DOHH2 (cell line): Measurements from ENCODE around the gene GALNT15.

Source experiments
- H3F3A ChIP-seq: fragments of 200-600 bp; sonication (generic), shearing (Covaris generic); 2 replicates; pipeline ENCODE4 v1.6.0; 2016; ENCODE audit warnings: antibody characterized with exemption, mild to moderate bottlenecking; ENCODE audit not compliant: control insufficient read depth, insufficient read depth
- H3K27ac ChIP-seq: fragments of 200-600 bp; sonication (generic); 2 replicates; pipeline ENCODE4 v1.5.1; 2014; ENCODE audit warnings: low read depth, mild to moderate bottlenecking, low read length, moderate library complexity
- H3K27me3 ChIP-seq: fragments of 200-600 bp; sonication (generic); 2 replicates; pipeline ENCODE4 v1.6.1; 2014; ENCODE audit warnings: mild to moderate bottlenecking, low read length, mixed read lengths; ENCODE audit not compliant: control insufficient read depth
- H3K36me3 ChIP-seq: fragments of 200-600 bp; sonication (generic); 2 replicates; pipeline ENCODE4 v1.6.1; 2014; ENCODE audit warnings: mild to moderate bottlenecking, low read length, moderate library complexity, mixed read lengths; ENCODE audit not compliant: control insufficient read depth
- H3K4me1 ChIP-seq: fragments of 200-600 bp; sonication (generic); 2 replicates; pipeline ENCODE4 v1.6.1; 2014; ENCODE audit warnings: mild to moderate bottlenecking, low read length, mixed read lengths; ENCODE audit not compliant: control insufficient read depth
- H3K4me2 ChIP-seq: fragments of 200-600 bp; sonication (generic); 2 replicates; pipeline ENCODE4 v1.6.0; 2014; ENCODE audit warnings: mild to moderate bottlenecking, low read length, moderate library complexity
- H3K4me3 ChIP-seq: fragments of 200-600 bp; sonication (generic); 2 replicates; pipeline ENCODE4 v1.5.1; 2014; ENCODE audit warnings: mild to moderate bottlenecking, low read length, mixed read lengths
- H3K79me2 ChIP-seq: fragments of 200-600 bp; sonication (generic); 2 replicates; pipeline ENCODE4 v1.6.1; 2014; ENCODE audit warnings: mild to moderate bottlenecking, low read length, mixed read lengths; ENCODE audit not compliant: control insufficient read depth
- H3K9me2 ChIP-seq: fragments of 200-600 bp; sonication (generic); replicated peaks from 2 replicates; pipeline ENCODE4 v1.6.1; 2014; ENCODE audit warnings: mild to moderate bottlenecking, low read length, mixed read lengths; ENCODE audit not compliant: control insufficient read depth
- H3K9me3 ChIP-seq: fragments of 200-600 bp; sonication (generic); 2 replicates; pipeline ENCODE4 v1.6.1; 2014; ENCODE audit warnings: antibody characterized with exemption, low read length, mixed read lengths; ENCODE audit not compliant: control insufficient read depth, insufficient read depth
- H4K20me1 ChIP-seq: fragments of 200-600 bp; sonication (generic); 2 replicates; pipeline ENCODE4 v1.6.0; 2014; ENCODE audit warnings: low read depth, mild to moderate bottlenecking, antibody characterized with exemption, low read length, moderate library complexity; ENCODE audit not compliant: control insufficient read depth, insufficient read depth
- EZH2phosphoT487 ChIP-seq: fragments of 200-600 bp; sonication (generic); IDR thresholded peaks from 2 replicates; pipeline ENCODE4 v1.6.1; 2017; ENCODE audit warnings: borderline replicate concordance, mild to moderate bottlenecking, antibody characterized with exemption, low read length, moderate library complexity, mixed read lengths
- TF ChIP-seq, protein P1 (sequence below): fragments of 200-600 bp; sonication (generic); IDR thresholded peaks from one replicate; pipeline ENCODE4 v1.5.1; 2014; ENCODE audit warnings: antibody characterized with exemption, mild to moderate bottlenecking, low read depth, low read length; ENCODE audit not compliant: poor library complexity, severe bottlenecking

GALNT15 gene

DNA sequence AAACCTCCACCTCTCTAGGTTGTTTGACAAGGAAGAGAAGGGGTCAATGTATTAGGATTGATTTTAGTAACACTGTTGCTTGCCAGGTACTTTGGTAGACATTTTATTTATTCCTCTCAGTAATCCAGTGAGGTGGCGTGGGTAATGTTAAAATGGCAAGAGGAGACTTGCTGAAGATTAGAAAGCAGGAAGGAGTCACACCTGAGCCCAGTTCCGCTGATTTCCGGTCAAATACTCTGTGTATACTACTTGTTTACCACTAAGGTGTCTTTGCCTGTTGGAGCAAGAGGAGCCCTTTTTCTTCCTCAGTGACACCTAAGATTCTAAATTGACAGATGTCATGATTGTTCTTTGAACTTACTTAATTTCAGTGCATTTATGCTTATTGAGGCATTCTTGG, 92.2 kb downstream of the GALNT15 start:
- no peaks in the 10 kb centered on the region for H3K9me2 ChIP-seq
- peaks cover 35% of the 10 kb centered on the region for H3K4me1 ChIP-seq
- H3K27me3 ChIP-seq: no peaks in the 10 kb centered on the region
- H3K27ac ChIP-seq: no peak overlapping the region
- H3K36me3 ChIP-seq: peaks cover 33% of the 10 kb centered on the region
- H3K79me2 ChIP-seq: peaks cover 68% of the 10 kb centered on the region
- TF ChIP-seq, protein P1, sequence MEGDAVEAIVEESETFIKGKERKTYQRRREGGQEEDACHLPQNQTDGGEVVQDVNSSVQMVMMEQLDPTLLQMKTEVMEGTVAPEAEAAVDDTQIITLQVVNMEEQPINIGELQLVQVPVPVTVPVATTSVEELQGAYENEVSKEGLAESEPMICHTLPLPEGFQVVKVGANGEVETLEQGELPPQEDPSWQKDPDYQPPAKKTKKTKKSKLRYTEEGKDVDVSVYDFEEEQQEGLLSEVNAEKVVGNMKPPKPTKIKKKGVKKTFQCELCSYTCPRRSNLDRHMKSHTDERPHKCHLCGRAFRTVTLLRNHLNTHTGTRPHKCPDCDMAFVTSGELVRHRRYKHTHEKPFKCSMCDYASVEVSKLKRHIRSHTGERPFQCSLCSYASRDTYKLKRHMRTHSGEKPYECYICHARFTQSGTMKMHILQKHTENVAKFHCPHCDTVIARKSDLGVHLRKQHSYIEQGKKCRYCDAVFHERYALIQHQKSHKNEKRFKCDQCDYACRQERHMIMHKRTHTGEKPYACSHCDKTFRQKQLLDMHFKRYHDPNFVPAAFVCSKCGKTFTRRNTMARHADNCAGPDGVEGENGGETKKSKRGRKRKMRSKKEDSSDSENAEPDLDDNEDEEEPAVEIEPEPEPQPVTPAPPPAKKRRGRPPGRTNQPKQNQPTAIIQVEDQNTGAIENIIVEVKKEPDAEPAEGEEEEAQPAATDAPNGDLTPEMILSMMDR: no peak
- peak overlapping the region; percentile 94 for H3K4me3 ChIP-seq
- H4K20me1 ChIP-seq: no peaks in the 10 kb centered on the region
- H3K9me3 ChIP-seq: no peaks in the 10 kb centered on the region
- H3K4me2 ChIP-seq: peak overlapping the region; percentile 74
- no peaks in the 10 kb centered on the region for H3F3A ChIP-seq

DNA sequence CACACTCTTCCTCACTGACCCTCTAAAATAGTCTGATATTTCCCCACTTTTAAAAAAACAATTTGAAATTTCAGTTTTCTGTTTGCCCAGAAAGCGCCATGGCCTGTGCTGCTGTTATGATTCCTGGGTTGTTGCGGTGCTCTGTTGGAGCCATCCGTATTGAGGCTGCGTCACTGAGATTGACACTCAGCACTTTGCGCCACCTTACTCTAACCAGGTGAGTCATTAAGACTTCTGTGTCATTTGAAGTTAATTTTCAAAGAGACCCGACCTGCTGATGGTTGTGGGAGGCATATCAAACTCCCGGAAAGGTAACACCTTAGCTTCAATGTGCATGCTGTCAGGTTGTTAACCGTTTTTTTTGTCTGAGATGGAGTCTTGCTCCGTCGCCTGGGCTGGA, 96.4 kb downstream of the GALNT15 start:
- TF ChIP-seq, protein P1: no peak
- no peak for TF ChIP-seq EZH2phosphoT487
- Histone ChIP-seq H3K79me2 (peaks cover 32% of the 10 kb centered on the region), H3K36me3 (peaks cover 42% of the 10 kb centered on the region), H3K4me3 (no peak overlapping the region), H4K20me1 (no peaks in the 10 kb centered on the region), H3K27me3 (no peaks in the 10 kb centered on the region), H3K27ac (no peak overlapping the region), H3K4me1 (peaks cover 23% of the 10 kb centered on the region), H3F3A (no peaks in the 10 kb centered on the region), H3K9me2 (no peaks in the 10 kb centered on the region), H3K4me2 (no peak overlapping the region), H3K9me3 (no peaks in the 10 kb centered on the region)

- Histone ChIP-seq H3F3A (no peaks in the 10 kb centered on the region), H3K9me2 (no peaks in the 10 kb centered on the region), H3K9me3 (no peaks in the 10 kb centered on the region), H3K27me3 (no peaks in the 10 kb centered on the region), H3K4me1 (peaks cover 5% of the 10 kb centered on the region; the same call in 1 of the 2 replicates), H3K27ac (no peak overlapping the region), H3K4me2 (no peak overlapping the region), H3K79me2 (peaks cover 15% of the 10 kb centered on the region), H3K4me3 (no peak overlapping the region), H4K20me1 (no peaks in the 10 kb centered on the region), H3K36me3 (peaks cover 48% of the 10 kb centered on the region)
- TF ChIP-seq, protein P1: no peak
- TF ChIP-seq EZH2phosphoT487: no peak
Observed at GRCh38 chr3:16272588-16272987, 98.1 kb downstream of the GALNT15 start.

DNA sequence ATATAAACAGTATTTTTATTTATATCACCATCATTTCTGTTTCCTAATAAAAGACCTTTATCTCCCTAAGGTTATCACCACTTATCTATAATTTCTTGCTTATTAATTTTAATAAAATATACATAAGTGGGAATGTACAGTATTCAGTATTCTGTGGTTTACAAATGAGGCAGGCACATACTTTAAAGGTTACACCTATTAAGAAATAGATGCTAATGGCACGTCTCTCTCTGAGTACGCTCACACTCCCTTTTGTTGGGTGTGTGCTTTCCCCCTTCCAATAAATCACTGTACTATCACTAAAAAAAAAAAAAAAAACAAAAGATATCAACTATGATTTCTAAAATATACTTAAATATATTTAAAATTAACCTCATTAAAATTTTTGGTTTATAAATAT, 99.4 kb downstream of the GALNT15 start:
- Histone ChIP-seq H3K9me2 (no peaks in the 10 kb centered on the region), H3K9me3 (no peaks in the 10 kb centered on the region), H3K4me2 (no peak overlapping the region), H3K27me3 (no peaks in the 10 kb centered on the region), H3F3A (no peaks in the 10 kb centered on the region), H3K4me1 (no peaks in the 10 kb centered on the region), H3K36me3 (peaks cover 54% of the 10 kb centered on the region), H3K4me3 (no peak overlapping the region), H3K79me2 (peaks cover 4% of the 10 kb centered on the region), H3K27ac (no peak overlapping the region), H4K20me1 (no peaks in the 10 kb centered on the region)
- TF ChIP-seq, protein P1: no peak
- TF ChIP-seq EZH2phosphoT487: no peak
